Limb (tissue), 2 donors: ENCODE measurements around the gene CIAO2A.
"Not testable (repeated sequence)": the region's sequence is repeated elsewhere in the genome, so short reads cannot be mapped to it uniquely, and the experiment has no call there.

Experiments
- DNase-seq, 2 donors: peaks; one replicate each; pipeline ENCODE4 v3.0.0-alpha.2; 2016; ENCODE audit errors: extremely low spot score in 2 of 2

Gene CIAO2A

GRCh38 chr15:64112073-64112772, 18.6 kb upstream of the CIAO2A start:
- DNase-seq = no peak

DNA sequence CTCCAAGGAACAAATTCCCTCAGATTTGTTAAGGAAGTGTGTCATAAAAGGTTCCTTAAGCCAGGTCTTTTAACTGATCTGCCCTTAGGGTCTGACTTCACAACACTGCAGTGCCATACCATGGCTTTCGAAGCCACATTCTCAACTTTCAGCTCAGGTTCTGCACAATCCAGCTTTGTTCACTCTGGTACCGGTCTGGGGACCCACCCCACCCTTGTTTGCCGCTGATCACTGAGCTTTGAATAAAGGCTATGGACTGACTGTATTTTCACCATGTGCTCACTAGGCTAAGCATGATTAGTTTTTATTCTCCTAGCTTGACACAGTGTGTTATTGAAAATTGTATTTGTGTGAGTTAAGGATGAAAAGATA, 18.0 kb upstream of the CIAO2A start:
- no peak for DNase-seq

DNA sequence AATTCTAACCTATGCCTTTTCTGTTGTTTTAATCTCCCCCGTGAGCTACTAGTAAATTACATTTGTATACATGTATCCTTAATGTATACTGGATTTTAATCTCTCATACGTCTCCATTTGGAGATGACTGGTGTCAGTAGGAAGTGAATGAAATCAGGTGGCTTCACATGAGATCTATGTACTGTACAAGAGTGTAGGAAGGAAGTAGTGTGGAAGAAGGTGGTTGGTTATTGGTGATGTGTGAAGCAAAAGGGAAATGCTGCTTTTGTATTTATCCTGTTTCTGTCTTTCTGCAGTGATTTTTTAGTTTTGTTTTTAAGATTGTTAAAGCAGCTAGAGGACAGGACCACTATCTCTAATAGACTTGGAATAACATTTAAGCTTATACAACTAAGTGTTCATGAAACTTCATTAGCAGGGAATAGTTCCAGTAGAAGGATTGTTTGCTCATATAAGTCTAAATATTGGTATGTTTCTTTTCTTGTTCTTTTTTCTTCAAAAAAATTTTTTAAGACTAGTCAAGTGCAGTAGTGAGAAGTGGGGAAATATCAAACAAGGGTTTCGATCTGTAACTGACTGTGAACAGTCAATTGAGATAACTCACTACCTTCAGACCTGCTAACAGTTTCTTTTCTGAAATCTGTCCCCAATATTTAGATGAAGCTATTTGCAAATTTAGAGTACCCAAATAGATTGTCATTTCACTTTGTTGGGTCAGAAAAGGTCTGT, 17.5 kb upstream of the CIAO2A start:
- no peak for DNase-seq

GRCh38 chr15:64110108-64110701, 16.6 kb upstream of the CIAO2A start:
- DNase-seq = not testable (repeated sequence)

GRCh38 chr15:64107337-64107736, 13.7 kb upstream of the CIAO2A start:
- no peak for DNase-seq

DNA sequence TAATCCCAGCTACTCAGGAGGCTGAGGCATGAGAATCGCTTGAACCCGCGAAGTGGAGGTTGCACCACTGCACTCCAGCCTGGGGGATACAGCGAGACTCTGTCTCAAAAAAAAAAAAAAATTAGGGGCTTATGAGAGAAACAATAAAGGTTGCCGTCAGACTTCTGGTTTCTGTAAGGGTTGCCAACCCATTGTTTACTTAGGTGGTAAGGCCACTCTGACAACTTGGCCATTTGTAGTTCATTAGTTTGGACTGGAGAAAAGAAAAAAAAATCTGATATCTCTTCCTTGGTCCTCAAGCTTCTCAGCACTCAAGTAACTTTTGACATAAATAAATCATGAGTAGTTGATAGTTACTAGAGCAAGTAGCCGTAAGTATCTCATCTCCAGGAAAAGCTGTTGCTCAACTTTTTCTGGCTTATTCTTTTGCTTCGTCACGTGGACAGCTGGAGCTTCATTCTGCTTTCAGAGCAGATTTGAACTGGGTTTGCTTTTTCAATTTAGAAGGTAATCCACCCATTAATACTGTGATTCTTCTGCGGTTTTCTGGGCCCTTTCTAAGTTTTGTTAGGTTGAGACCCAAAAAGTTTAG, 11.6 kb upstream of the CIAO2A start:
- no peak for DNase-seq

GRCh38 chr15:64102497-64102896, 8.9 kb upstream of the CIAO2A start:
- no peak for DNase-seq

GRCh38 chr15:64100958-64101357, 7.3 kb upstream of the CIAO2A start:
- no peak for DNase-seq

DNA sequence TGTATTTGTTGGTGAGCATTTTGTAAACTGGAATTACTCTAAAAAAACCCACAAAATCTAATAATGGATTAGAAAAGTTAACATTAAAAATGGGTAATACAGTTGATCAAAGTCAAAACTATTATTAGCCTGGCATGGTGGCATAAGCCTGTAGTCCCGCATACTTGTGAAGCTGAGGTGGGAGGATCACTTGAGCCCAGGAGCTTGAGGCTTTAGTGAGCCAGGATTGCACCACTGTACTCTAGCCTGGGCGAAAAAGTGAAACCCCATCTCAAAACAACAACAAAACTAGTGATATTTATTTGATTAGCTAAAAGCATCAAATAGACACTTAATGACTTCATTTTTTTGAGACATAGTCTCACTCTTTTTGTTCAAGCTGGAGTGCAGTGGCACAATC, 5.7 kb upstream of the CIAO2A start:
- no peak for DNase-seq

GRCh38 chr15:64096668-64097384, 3.2 kb upstream of the CIAO2A start:
- DNase-seq = no peak

DNA sequence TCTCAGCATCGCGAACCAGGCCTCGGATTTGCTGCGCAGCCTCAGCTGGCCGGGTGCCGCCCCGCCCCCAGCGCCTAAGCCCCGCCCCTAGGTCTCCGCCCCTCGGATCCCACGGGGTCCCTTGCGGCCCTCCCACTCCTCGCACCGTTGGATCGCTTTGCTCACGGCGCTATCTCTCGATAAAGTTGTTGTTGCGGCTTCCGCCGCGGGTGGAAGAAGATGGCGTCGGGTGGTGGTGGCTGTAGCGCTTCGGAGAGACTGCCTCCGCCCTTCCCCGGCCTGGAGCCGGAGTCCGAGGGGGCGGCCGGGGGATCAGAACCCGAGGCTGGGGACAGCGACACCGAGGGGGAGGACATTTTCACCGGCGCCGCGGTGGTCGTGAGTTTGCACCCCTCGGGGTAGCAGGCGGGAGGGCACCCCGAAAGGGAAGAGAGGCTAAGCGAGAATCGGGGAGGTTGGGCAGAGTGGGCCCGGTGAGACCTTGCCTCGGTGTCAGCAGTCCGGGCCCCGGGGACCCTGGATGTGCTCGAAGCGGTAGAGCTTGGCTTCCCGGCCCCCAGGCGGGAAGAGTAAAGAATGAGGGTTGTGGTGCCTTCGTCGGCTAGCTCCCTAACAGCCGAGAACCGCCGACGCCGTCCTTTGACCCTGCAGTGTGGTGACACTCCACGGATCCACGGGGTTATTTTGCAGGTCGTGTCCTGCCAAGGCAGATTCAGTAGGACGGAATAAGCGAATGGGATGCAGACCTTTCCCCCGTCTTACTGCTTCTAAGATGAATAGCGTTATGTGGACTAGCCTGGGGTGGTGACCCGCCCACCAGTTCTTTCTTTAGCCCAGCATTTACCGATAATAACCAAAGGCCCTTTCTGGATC, 2.4 kb upstream of the CIAO2A start, which contains the start of gene SNX1:
SNX1 (plus strand) TSS at position 188 of the 873 bp plus-strand sequence; CDS start at position 220, 32 bp downstream.
- peak; percentile 90 to 98 for DNase-seq

GRCh38 chr15:64095431-64095794, 1.8 kb upstream of the CIAO2A start:
- DNase-seq = no peak

DNA sequence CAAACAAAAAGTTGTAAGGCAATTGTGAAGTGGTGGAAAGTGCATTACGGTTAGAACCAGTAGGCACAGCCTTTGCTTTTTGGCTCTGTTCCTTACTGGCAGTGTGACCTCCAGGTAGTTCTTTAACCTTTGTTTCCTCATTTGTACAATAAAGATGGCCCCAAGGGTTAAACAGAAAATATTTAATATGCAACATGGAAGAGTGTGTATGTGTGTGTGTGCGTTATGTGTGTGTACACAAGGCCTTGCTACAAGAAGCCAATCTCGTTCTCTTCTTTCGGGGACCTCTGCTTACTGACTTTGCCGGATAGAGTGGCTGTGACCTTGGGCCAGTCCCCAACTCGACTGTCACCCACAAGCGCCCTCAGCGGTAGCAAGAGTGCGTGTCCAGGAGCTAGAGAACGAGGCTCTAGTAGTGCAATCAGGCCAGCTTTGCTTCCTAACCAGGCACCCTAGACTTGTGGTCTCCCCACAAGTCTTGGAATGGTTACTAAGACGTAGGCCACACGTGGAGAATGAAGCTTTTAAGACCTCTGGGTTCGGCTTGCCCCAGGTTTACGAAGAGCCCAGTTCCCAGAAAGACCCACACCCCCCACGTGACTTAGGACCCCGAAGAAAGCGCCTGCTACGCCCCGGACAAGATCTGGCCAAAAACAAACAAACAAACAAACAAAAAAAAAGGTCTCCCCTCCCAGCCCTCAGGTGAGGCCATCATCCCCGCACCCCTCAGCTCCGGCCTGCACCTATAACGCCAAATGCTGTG, 593 bp downstream of the CIAO2A start:
- DNase-seq = peak in 1 of 2 donors; percentile 21

- no peak for DNase-seq
Observed at GRCh38 chr15:64092075-64092820, 1.4 kb downstream of the CIAO2A start.

- DNase-seq = no peak
Observed at GRCh38 chr15:64090527-64090926, 3.1 kb downstream of the CIAO2A start.

DNA sequence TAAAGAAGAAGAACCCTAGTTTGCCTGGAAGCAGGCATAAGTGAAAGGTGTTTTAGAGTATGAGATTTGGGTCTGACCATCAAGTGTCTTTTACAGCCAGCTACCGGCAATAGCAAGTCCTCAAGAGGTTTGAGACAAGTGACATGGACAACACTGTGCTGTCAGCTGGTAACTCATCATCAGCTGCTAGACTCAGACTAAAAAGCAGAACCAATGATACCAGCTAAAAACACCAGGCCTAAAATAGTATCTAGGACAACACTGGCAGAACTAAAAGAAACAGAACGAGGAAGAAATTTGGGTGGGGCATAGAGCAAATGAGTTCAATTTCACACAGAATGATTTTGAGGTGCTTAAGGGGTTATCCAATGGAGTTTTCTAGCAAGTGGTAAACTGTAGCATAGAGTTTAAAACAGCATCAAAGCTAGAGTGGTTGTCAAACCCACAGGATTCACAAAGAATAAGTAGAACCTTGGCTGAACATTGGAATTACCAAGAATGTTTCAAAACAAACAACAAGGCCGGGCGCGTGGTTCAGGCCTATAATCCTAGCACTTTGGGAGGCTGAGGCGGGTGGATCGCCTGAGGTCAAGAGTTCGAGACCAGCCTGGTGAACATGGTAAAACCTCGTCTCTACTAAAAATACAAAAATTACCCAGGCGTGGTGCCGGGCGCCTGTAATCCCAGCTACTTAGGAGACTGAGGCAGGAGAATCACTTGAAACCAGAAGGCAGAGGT, 3.9 kb downstream of the CIAO2A start:
- no peak for DNase-seq

DNA sequence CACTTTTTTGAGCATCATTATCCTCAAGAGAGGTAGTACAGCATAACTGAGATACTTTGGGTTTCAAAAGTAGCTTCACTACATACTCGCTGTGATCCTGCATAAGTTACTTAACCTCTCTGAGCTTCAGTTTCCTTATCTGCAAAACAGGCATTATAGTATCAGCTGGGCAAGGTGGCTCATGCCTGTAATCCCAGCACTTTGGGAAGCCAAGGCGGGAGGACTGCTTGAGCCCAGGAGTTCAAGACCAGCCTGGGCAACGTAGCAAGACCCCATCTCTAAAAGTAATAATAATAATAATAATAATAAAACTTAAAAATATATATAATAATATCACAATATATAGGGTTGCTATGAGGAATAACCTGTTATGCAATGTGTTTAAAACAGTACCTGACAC, 10.9 kb downstream of the CIAO2A start:
- no peak for DNase-seq

GRCh38 chr15:64073496-64073895, 20.1 kb downstream of the CIAO2A start:
- DNase-seq = not testable (repeated sequence)
